GM12878 (cell line): Measurements from ENCODE around the gene FNDC3A. TPM values are rescaled to one million over a fixed set of nuclear protein-coding genes. Genes with fewer than 3 reads are reported as not detected.

Experiments
- ATAC-seq: fragments of 200-7000 bp; cut with Tn5 transposase; 3 replicates; pipeline ENCODE4 v1.9.1; 2020; ENCODE audit warnings: mild to moderate bottlenecking, moderate library complexity
- BruUV-seq: library from RNA; stranded (reverse); fragments of 400-500 nt; replicated peaks from 2 replicates; lab custom pipeline; 2021; lab: Mats Ljungman, UMichigan
- CTCF ChIA-PET: fragments of 300-600 bp; sonication (Branson Sonifier 250); formaldehyde crosslinking; extraction: SDS; loops from one replicate; lab custom pipeline; 2021; ENCODE audit warnings: inconsistent platforms; lab: Yijun Ruan, JAX
- POLR2A ChIA-PET: fragments of 350-600 bp; formaldehyde crosslinking; extraction: SDS; loops from one replicate; lab custom pipeline; 2021; ENCODE audit warnings: inconsistent platforms; lab: Charles Lee
- RAD21 ChIA-PET: fragments of 300-600 bp; sonication (Branson Sonifier 250); formaldehyde crosslinking; loops from one replicate; lab custom pipeline; 2023; ENCODE audit warnings: antibody characterized with exemption; ENCODE audit not compliant: unreplicated experiment; lab: Charles Lee
- SMC1A ChIA-PET: fragments of 300-600 bp; sonication (Branson Sonifier 250); formaldehyde crosslinking; loops from one replicate; lab custom pipeline; 2023; ENCODE audit not compliant: unreplicated experiment, uncharacterized antibody; lab: Charles Lee
- DNase-seq: peaks from one replicate; pipeline ENCODE4 v3.0.0-alpha.2; 2011; ENCODE audit warnings: low read depth, low spot score
- FAIRE-seq: peaks from 3 replicates; lab custom pipeline; 2011; peaks lifted over from hg19 to GRCh38; lab: Jason Lieb, UNC
- H2AFZ ChIP-seq: 2 replicates; pipeline ENCODE4 v1.6.0; 2011; ENCODE audit warnings: low read depth, low read length, control low read depth; ENCODE audit not compliant: control insufficient read depth
- H3K27ac ChIP-seq: 2 replicates; pipeline ENCODE4 v1.5.1; 2011; ENCODE audit warnings: control low read depth; ENCODE audit not compliant: control insufficient read depth, insufficient read depth
- H3K27me3 ChIP-seq, 2 experiments: replicated peaks in 1 of 2; 2 replicates each; pipeline versions ENCODE4 v1.6.0 to v1.6.1; 2011; ENCODE audit warnings: low read length in 1 of 2; ENCODE audit not compliant: control insufficient read depth in 2 of 2, insufficient read depth in 2 of 2
- H3K36me3 ChIP-seq, 2 experiments: 2 replicates each; pipeline ENCODE4 v1.5.1; 2011; ENCODE audit warnings: low read length in 1 of 2; ENCODE audit not compliant: control insufficient read depth in 2 of 2, insufficient read depth in 2 of 2
- H3K4me1 ChIP-seq: 2 replicates; pipeline ENCODE4 v1.6.1; 2011; ENCODE audit warnings: mild to moderate bottlenecking, low read length, moderate library complexity, mixed read lengths; ENCODE audit not compliant: control insufficient read depth, insufficient read depth
- H3K4me2 ChIP-seq: 2 replicates; pipeline ENCODE4 v1.6.0; 2011; ENCODE audit warnings: control low read depth; ENCODE audit not compliant: control insufficient read depth, insufficient read depth
- H3K4me3 ChIP-seq: fragments of 200-600 bp; sonication (generic); 2 replicates; pipeline ENCODE4 v1.5.1; 2016
- H3K79me2 ChIP-seq: 2 replicates; pipeline ENCODE4 v1.6.0; 2011; ENCODE audit warnings: low read length; ENCODE audit not compliant: control insufficient read depth, insufficient read depth
- H3K9ac ChIP-seq: 2 replicates; pipeline ENCODE4 v1.8.0; 2011; ENCODE audit warnings: low read length, control low read depth, mixed read lengths; ENCODE audit not compliant: control insufficient read depth, insufficient read depth
- H3K9me3 ChIP-seq: replicated peaks from 3 replicates; pipeline ENCODE4 v1.5.1; 2011; ENCODE audit warnings: mild to moderate bottlenecking, low read length; ENCODE audit not compliant: control insufficient read depth, insufficient read depth
- H4K20me1 ChIP-seq: 2 replicates; pipeline ENCODE4 v1.6.0; 2011; ENCODE audit not compliant: control insufficient read depth, insufficient read depth
- BHLHE40 ChIP-seq, 2 experiments: fragments of 450-650 bp in 1 of 2; IDR thresholded peaks; 2 replicates each; pipeline ENCODE4 v1.6.1; 2011 to 2017; ENCODE audit warnings: low read depth in 2 of 2, borderline replicate concordance in 1 of 2, improper control_type of control experiment in 1 of 2, low read length in 1 of 2, mild to moderate bottlenecking in 1 of 2
- FOXK2 ChIP-seq: fragments of 450-650 bp; IDR thresholded peaks from 2 replicates; pipeline ENCODE4 v1.6.1; 2017; ENCODE audit warnings: mild to moderate bottlenecking, moderate library complexity
- IRF4 ChIP-seq: IDR thresholded peaks from 2 replicates; pipeline ENCODE4 v1.6.1; 2011; ENCODE audit warnings: low read depth, low read length
- MYC ChIP-seq: IDR thresholded peaks from 2 replicates; pipeline ENCODE4 v1.6.1; 2011; ENCODE audit warnings: mild to moderate bottlenecking, low read length, moderate library complexity, inconsistent platforms; ENCODE audit not compliant: insufficient read depth, insufficient replicate concordance, insufficient read length, severe bottlenecking
- ZBTB4 ChIP-seq: fragments of 450-650 bp; formaldehyde crosslinking; IDR thresholded peaks from 2 replicates; pipeline ENCODE4 v1.4.0; 2022; ENCODE audit warnings: mild to moderate bottlenecking, moderate library complexity
- ZNF274 ChIP-seq: IDR thresholded peaks from one replicate; pipeline ENCODE4 v1.8.0; 2011; ENCODE audit not compliant: insufficient read length, insufficient read depth
- ZSCAN29 ChIP-seq: fragments of 450-650 bp; IDR thresholded peaks from 2 replicates; pipeline ENCODE4 v1.6.1; 2017; ENCODE audit warnings: mild to moderate bottlenecking, moderate library complexity
- WGBS: methylation state at CpG from one replicate; pipeline ENCODE4 v1.1.6; 2016; ENCODE audit warnings: low lambda C conversion rate; ENCODE audit not compliant: insufficient replicate concordance, insufficient coverage; ENCODE audit errors: missing lambda C conversion rate; 5-methylcytosine and 5-hydroxymethylcytosine counted together
- in situ Hi-C: fragments of 300-500 bp; cut with MboI; formaldehyde crosslinking; loops from 9 replicates; pipeline ENCODE4 v1.14.3; 2018; ENCODE audit warnings: mixed read lengths
- intact Hi-C: fragments of 100-400 bp; cut with micrococcal nuclease; formaldehyde crosslinking; loops from one replicate; pipeline ENCODE4 v1.14.2; 2022; ENCODE audit not compliant: unreplicated experiment
- polyA plus RNA-seq, 11 experiments: library from polyadenylated mRNA; depleted of rRNA in 4 of 11; unstranded in 6 of 11; stranded (reverse) in 5 of 11; fragments of >200 nt; fragmentation: Nextera tagmentation in 4 of 11; fragmentation: Illumina TruSeq in 1 of 11; extraction: Ambion mirVana in 4 of 11; extraction: Trizol in 1 of 11; gene quantifications; 1 replicate in 1 of 11; 2 replicates in 10 of 11; pipeline versions ENCODE4 v1.2.1 to v1.2.3, GENCODE V29; 2011 to 2016; ENCODE audit warnings: inconsistent platforms in 2 of 11, missing spikeins in 2 of 11, low read depth in 1 of 11
- total RNA-seq, 4 experiments: library from RNA; depleted of rRNA in 3 of 4; stranded (reverse); fragments of >200 nt in 3 of 4; fragmentation: Illumina TruSeq in 1 of 4; extraction: Trizol in 1 of 4; gene quantifications; 2 replicates each; pipeline versions ENCODE4 v1.2.1 to v1.2.3, GENCODE V29; 2013 to 2021

FNDC3A gene
- total and polyA plus RNA-seq, 10 of the 15 experiments (the other 5 are each of a cell fraction or from before 2014, with no cell fraction given): 6.3 to 46.4 (median 22.8) TPM

GRCh38 chr13:49020940-49021553, 45.3 kb downstream of the FNDC3A start:
- no peaks in the 10 kb centered on the region for H3K4me1 ChIP-seq
- in situ Hi-C loops: no loop called here
- no peaks in the 10 kb centered on the region; a peak in 2 of 4 replicates for H3K36me3 ChIP-seq
- H2AFZ ChIP-seq: no peak overlapping the region
- H4K20me1 ChIP-seq: no peaks in the 10 kb centered on the region
- H3K4me2 ChIP-seq: no peak overlapping the region
- FAIRE-seq: no peak
- no peak overlapping the region for H3K4me3 ChIP-seq
- no TSS peak for BruUV-seq
- whole genome bisulfite sequencing: 77% methylated on average over 2 of the region's 2 CpGs
- CTCF ChIA-PET: interaction anchor here (0.5 kb wide), 1 partner anchor 475 kb away, joined by 3 read pairs; no protein-coding TSS in a partner anchor
- no peak for DNase-seq
- TF ChIP-seq MYC (no peak), FOXK2 (no peak), ZNF274 (no peak), ZSCAN29 (no peak), IRF4 (no peak), BHLHE40 (IDR thresholded peaks at IDR 0.05; ENCODE audit: borderline replicate concordance in 1 of 2, low read depth in 2 of 2, low read length in 1 of 2) (no peak), ZBTB4 (no peak)
- POLR2A ChIA-PET: interaction anchor here (1.1 kb wide), 1 partner anchor 434 kb away, joined by 3 read pairs; no protein-coding TSS in a partner anchor
- peaks cover 3% of the 10 kb centered on the region for H3K9me3 ChIP-seq
- no peaks in the 10 kb centered on the region for H3K27me3 ChIP-seq
- no peaks in the 10 kb centered on the region; the same call in none of the 2 replicates for H3K79me2 ChIP-seq
- intact Hi-C loops: no loop called here
- no peak for ATAC-seq
- no peak overlapping the region for H3K27ac ChIP-seq
- SMC1A ChIA-PET: interaction anchor here (0.8 to 1.4 kb wide), 2 partner anchors 18 to 28 kb away, joined by 3 read pairs; no protein-coding TSS in a partner anchor
- H3K9ac ChIP-seq: no peak overlapping the region
- RAD21 ChIA-PET: interaction anchor here (1.3 kb wide), 1 partner anchor 60 kb away, joined by 4 read pairs; no protein-coding TSS in a partner anchor
